H1 (cell line): ENCODE measurements around the gene UTP25. TPM values are rescaled to one million over a fixed set of nuclear protein-coding genes. Genes with fewer than 3 reads are reported as not detected.

Source experiments
- ASH2L ChIP-seq: fragments of 200-600, 300-600 bp; sonication (generic); IDR thresholded peaks from one replicate; pipeline ENCODE4 v1.7.1; 2017; ENCODE audit warnings: low read length
- BRCA1 ChIP-seq: IDR thresholded peaks from 2 replicates; pipeline ENCODE4 v1.6.1; 2012; ENCODE audit warnings: low read depth, low read length, improper control_type of control experiment
- CBX5 ChIP-seq: fragments of 300-800, 300-1000 bp; sonication (generic); IDR thresholded peaks from 2 replicates; pipeline ENCODE4 v1.7.1; 2016; ENCODE audit warnings: antibody characterized with exemption, low read length, low read depth
- CBX8 ChIP-seq: fragments of 300-800, 300-1000 bp; sonication (generic); IDR thresholded peaks from 2 replicates; pipeline ENCODE4 v1.7.1; 2016; ENCODE audit warnings: low read depth, low read length, borderline replicate concordance
- CREB1 ChIP-seq: IDR thresholded peaks from 2 replicates; pipeline ENCODE4 v1.6.1; 2012; ENCODE audit warnings: inconsistent platforms
- CTBP2 ChIP-seq: IDR thresholded peaks from 2 replicates; pipeline ENCODE4 v1.7.0; 2011; ENCODE audit warnings: borderline replicate concordance, mild to moderate bottlenecking, moderate library complexity, mixed read lengths, low read length; ENCODE audit not compliant: insufficient read depth, insufficient read length
- EGR1 ChIP-seq: IDR thresholded peaks from 2 replicates; pipeline ENCODE4 v1.6.1; 2011; ENCODE audit warnings: low read depth, low read length, borderline replicate concordance
- GTF2F1 ChIP-seq: IDR thresholded peaks from 2 replicates; pipeline ENCODE4 v1.6.1; 2012; ENCODE audit warnings: low read depth, low read length, improper control_type of control experiment, borderline replicate concordance
- HDAC2 ChIP-seq, 2 experiments: fragments of 300-600 bp in 1 of 2; sonication (generic) in 1 of 2; IDR thresholded peaks; 2 replicates each; pipeline ENCODE4 v1.6.1; 2011 to 2012; ENCODE audit warnings: low read depth in 2 of 2, low read length in 2 of 2, mild to moderate bottlenecking in 2 of 2, moderate library complexity in 2 of 2, borderline replicate concordance in 1 of 2, inconsistent platforms in 1 of 2
- JUN ChIP-seq: IDR thresholded peaks from 2 replicates; pipeline ENCODE4 v1.6.1; 2011; ENCODE audit warnings: low read depth, mild to moderate bottlenecking, improper control_type of control experiment, low read length
- NRF1 ChIP-seq: IDR thresholded peaks from 2 replicates; pipeline ENCODE4 v1.6.1; 2011; ENCODE audit warnings: mild to moderate bottlenecking, low read depth, low read length, improper control_type of control experiment
- PHF8 ChIP-seq: fragments of 200-600 bp; sonication (generic); conservative IDR thresholded peaks from 2 replicates; pipeline ENCODE4 v1.7.1; 2012; ENCODE audit warnings: low read depth, mild to moderate bottlenecking, inconsistent platforms, low read length, moderate library complexity
- RAD21 ChIP-seq, 2 experiments: IDR thresholded peaks in 1 of 2; conservative IDR thresholded peaks in 1 of 2; 2 replicates each; pipeline ENCODE4 v1.6.1; 2011; ENCODE audit warnings: low read depth in 2 of 2, low read length in 2 of 2, improper control_type of control experiment in 1 of 2, inconsistent platforms in 1 of 2, mild to moderate bottlenecking in 1 of 2, moderate library complexity in 1 of 2
- RNF2 ChIP-seq: fragments of 200-900, 300-1000 bp; sonication (generic); IDR thresholded peaks from 2 replicates; pipeline ENCODE4 v1.7.1; 2016; ENCODE audit warnings: borderline replicate concordance, low read depth, mild to moderate bottlenecking, antibody characterized with exemption, low read length; ENCODE audit not compliant: poor library complexity, severe bottlenecking; ENCODE audit errors: missing control alignments
- TCF12 ChIP-seq: IDR thresholded peaks from 2 replicates; pipeline ENCODE4 v1.6.1; 2011; ENCODE audit warnings: low read depth, mild to moderate bottlenecking, low read length
- TEAD4 ChIP-seq: IDR thresholded peaks from 2 replicates; pipeline ENCODE4 v1.6.1; 2012; ENCODE audit warnings: low read depth, low read length, inconsistent platforms, mixed read lengths
- YY1 ChIP-seq: IDR thresholded peaks from 2 replicates; pipeline ENCODE4 v1.6.1; 2011; ENCODE audit warnings: low read depth, mild to moderate bottlenecking, low read length
- polyA plus RNA-seq, 7 experiments: library from polyadenylated mRNA; depleted of rRNA in 3 of 7; stranded (reverse) in 5 of 7; unstranded in 2 of 7; fragments of >200 nt in 5 of 7; fragments of 200-250 nt in 2 of 7; gene quantifications; 1 replicate in 5 of 7; 2 replicates in 1 of 7; 4 replicates in 1 of 7; pipeline versions ENCODE4 v1.2.1 to v1.2.3, GENCODE V29; 2011 to 2013; ENCODE audit warnings: missing spikeins in 2 of 7, mixed read lengths in 2 of 7
- total RNA-seq: library from RNA; stranded (reverse); fragmentation: NEBNext Ultra II Directional; extraction: Animal tissue kit (Norgen Biotek cat#: 25700); gene quantifications from 2 replicates; pipeline ENCODE4 v1.2.1, GENCODE V29; 2021
- TF ChIP-seq, protein P1 (sequence below): IDR thresholded peaks from 2 replicates; pipeline ENCODE4 v1.6.1; 2012; ENCODE audit warnings: inconsistent platforms
- TF ChIP-seq, protein P2 (sequence below): IDR thresholded peaks from 2 replicates; pipeline ENCODE4 v1.6.1; 2012; ENCODE audit warnings: low read length, inconsistent platforms
- TF ChIP-seq, protein P3 (sequence below): IDR thresholded peaks from 2 replicates; pipeline ENCODE4 v1.6.1; 2012; ENCODE audit warnings: inconsistent platforms

The UTP25 gene
- total and polyA plus RNA-seq, 2 of the 8 experiments (the other 6 are each of a cell fraction or from before 2014, with no cell fraction given) = 4.0 to 7.6 TPM

DNA sequence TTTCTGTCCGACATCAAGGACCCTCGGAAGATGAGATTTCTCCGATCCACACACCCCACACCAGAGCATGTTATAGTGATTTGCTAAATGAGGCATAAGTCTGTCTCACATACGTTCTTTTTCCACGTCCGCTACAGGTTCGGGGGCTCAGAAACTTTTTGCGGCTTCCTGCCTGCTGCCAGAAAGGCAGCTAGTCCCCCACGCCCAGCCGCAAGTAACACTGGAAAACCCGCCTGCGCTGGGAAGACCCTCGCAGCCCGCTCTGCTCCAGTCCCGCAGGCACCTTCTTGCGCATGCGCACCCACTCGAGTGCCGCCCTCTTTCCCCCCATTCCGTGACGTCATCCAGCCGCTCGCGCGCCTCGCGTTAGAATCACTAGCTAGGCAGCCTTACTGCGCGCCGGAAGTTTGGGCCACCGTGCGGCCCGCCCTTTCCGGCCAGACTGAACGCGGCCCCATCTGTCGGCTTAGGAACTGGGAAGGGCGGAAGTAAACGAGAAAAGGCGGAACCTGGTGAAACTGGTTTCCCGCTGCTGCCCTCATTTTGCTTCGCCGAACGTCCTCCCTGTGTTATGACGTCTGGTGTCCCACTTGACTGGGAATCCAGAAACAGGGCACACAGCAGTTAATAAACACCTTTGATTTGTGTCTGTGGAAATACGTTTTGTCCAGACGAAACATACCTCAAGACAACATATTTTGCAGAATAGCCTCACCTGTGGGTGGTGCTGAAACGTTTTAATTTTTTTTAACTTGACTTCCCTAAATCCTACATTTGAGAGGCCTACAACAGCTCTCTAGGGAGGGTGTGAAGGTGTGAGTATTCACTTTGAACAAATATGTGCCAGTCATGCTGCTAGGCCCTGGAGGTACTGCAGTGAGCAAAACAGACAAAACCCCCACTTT lies 43.3 kb upstream of the UTP25 start, which contains the start of gene C1orf74 (continued):
- TF ChIP-seq CBX8 (no peak), CTBP2 (no peak), ASH2L (peak; percentile 73), GTF2F1 (no peak), PHF8 (peak; percentile 92), RNF2 (no peak), CBX5 (no peak), TCF12 (no peak), TEAD4 (no peak), HDAC2 (IDR thresholded peaks at IDR 0.05; ENCODE audit: borderline replicate concordance in 1 of 2, low read depth in 2 of 2, low read length in 2 of 2) (no peak), EGR1 (0 out of 2 replicates have a peak, but pooled peaks have one; percentile 14), YY1 (peak; percentile 73; the same call in 1 of the 2 replicates), BRCA1 (peak; percentile 89), RAD21 (IDR thresholded peaks at IDR 0.05 in 1 of 2, conservative IDR thresholded peaks at IDR 0.05 in 1 of 2; ENCODE audit: low read depth in 2 of 2, low read length in 2 of 2) (no peak; a peak in 1 of 4 replicates), JUN (peak; percentile 80), CREB1 (peak; percentile 98), NRF1 (peak; percentile 96)
- TF ChIP-seq, protein P1, sequence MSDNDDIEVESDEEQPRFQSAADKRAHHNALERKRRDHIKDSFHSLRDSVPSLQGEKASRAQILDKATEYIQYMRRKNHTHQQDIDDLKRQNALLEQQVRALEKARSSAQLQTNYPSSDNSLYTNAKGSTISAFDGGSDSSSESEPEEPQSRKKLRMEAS = peak; percentile 81
- TF ChIP-seq, protein P2, sequence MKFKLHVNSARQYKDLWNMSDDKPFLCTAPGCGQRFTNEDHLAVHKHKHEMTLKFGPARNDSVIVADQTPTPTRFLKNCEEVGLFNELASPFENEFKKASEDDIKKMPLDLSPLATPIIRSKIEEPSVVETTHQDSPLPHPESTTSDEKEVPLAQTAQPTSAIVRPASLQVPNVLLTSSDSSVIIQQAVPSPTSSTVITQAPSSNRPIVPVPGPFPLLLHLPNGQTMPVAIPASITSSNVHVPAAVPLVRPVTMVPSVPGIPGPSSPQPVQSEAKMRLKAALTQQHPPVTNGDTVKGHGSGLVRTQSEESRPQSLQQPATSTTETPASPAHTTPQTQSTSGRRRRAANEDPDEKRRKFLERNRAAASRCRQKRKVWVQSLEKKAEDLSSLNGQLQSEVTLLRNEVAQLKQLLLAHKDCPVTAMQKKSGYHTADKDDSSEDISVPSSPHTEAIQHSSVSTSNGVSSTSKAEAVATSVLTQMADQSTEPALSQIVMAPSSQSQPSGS = peak; percentile 92
- TF ChIP-seq, protein P3, sequence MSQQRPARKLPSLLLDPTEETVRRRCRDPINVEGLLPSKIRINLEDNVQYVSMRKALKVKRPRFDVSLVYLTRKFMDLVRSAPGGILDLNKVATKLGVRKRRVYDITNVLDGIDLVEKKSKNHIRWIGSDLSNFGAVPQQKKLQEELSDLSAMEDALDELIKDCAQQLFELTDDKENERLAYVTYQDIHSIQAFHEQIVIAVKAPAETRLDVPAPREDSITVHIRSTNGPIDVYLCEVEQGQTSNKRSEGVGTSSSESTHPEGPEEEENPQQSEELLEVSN = peak; percentile 88
